ENCODE measurements around the gene BANF1.

Gene BANF1

GRCh38 chr11:65982824-65983588 is 19.3 kb upstream of the BANF1 start:
- H3K36me3 Mint-ChIP-seq (ENCODE audit: insufficient read depth), result peaks cover 5% of the 10 kb centered on the region
- ATAC-seq (replicated peaks; ENCODE audit: extremely low read depth, poor library complexity, severe bottlenecking), result no peak
- no peaks in the 10 kb centered on the region for H3K9me3 Mint-ChIP-seq
- H3K27ac Mint-ChIP-seq (ENCODE audit: low read depth), result no peak overlapping the region
- H3K4me1 Mint-ChIP-seq, result no peaks in the 10 kb centered on the region
- no peaks in the 10 kb centered on the region for H3K27me3 Mint-ChIP-seq
- H3K4me3 Mint-ChIP-seq, result no peak overlapping the region
- no peak for DNase-seq (ENCODE audit: low spot score in 2 of 2)

- DNase-seq (ENCODE audit: low spot score in 2 of 2), result no peak
- Mint-ChIP-seq H3K36me3 (ENCODE audit: insufficient read depth) (peaks cover 7% of the 10 kb centered on the region), H3K27ac (ENCODE audit: low read depth) (no peak overlapping the region), H3K27me3 (no peaks in the 10 kb centered on the region), H3K9me3 (no peaks in the 10 kb centered on the region), H3K4me3 (no peak overlapping the region), H3K4me1 (no peaks in the 10 kb centered on the region)
- no peak for ATAC-seq (replicated peaks; ENCODE audit: extremely low read depth, poor library complexity, severe bottlenecking)
Observed at GRCh38 chr11:65983589-65983987, 18.7 kb upstream of the BANF1 start.

- Mint-ChIP-seq H3K9me3 (no peaks in the 10 kb centered on the region), H3K36me3 (ENCODE audit: insufficient read depth) (peaks cover 6% of the 10 kb centered on the region), H3K27ac (ENCODE audit: low read depth) (no peak overlapping the region), H3K4me1 (peaks cover 7% of the 10 kb centered on the region), H3K27me3 (no peaks in the 10 kb centered on the region), H3K4me3 (no peak overlapping the region)
- ATAC-seq (replicated peaks; ENCODE audit: extremely low read depth, poor library complexity, severe bottlenecking), result no peak
- no peak for DNase-seq (ENCODE audit: low spot score in 2 of 2)
Observed at GRCh38 chr11:65987336-65987735, 15.0 kb upstream of the BANF1 start.

GRCh38 chr11:65988791-65989592 is 13.3 kb upstream of the BANF1 start:
- DNase-seq (ENCODE audit: low spot score in 2 of 2) (peak; percentile 88 to 93), ATAC-seq (replicated peaks; ENCODE audit: extremely low read depth, poor library complexity, severe bottlenecking) (peak; percentile 99)
- H3K27me3 Mint-ChIP-seq, result no peaks in the 10 kb centered on the region
- peaks cover 7% of the 10 kb centered on the region for H3K4me1 Mint-ChIP-seq
- H3K9me3 Mint-ChIP-seq, result no peaks in the 10 kb centered on the region
- no peak overlapping the region for H3K4me3 Mint-ChIP-seq
- peaks cover 8% of the 10 kb centered on the region for H3K36me3 Mint-ChIP-seq (ENCODE audit: insufficient read depth)
- peak overlapping the region; percentile 42 for H3K27ac Mint-ChIP-seq (ENCODE audit: low read depth)

GRCh38 chr11:65992056-65992455 is 10.2 kb upstream of the BANF1 start:
- no peak for DNase-seq (ENCODE audit: low spot score in 2 of 2)
- Mint-ChIP-seq H3K27me3 (no peaks in the 10 kb centered on the region), H3K9me3 (no peaks in the 10 kb centered on the region), H3K4me1 (peaks cover 7% of the 10 kb centered on the region), H3K36me3 (ENCODE audit: insufficient read depth) (peaks cover 18% of the 10 kb centered on the region), H3K27ac (ENCODE audit: low read depth) (no peak overlapping the region), H3K4me3 (no peak overlapping the region)
- no peak for ATAC-seq (replicated peaks; ENCODE audit: extremely low read depth, poor library complexity, severe bottlenecking)

GRCh38 chr11:65997286-65997685 is 5.0 kb upstream of the BANF1 start:
- no peak overlapping the region for H3K4me3 Mint-ChIP-seq
- H3K36me3 Mint-ChIP-seq (ENCODE audit: insufficient read depth), result peaks cover 51% of the 10 kb centered on the region
- no peaks in the 10 kb centered on the region for H3K9me3 Mint-ChIP-seq
- no peaks in the 10 kb centered on the region for H3K27me3 Mint-ChIP-seq
- DNase-seq (ENCODE audit: low spot score in 2 of 2) (no peak), ATAC-seq (replicated peaks; ENCODE audit: extremely low read depth, poor library complexity, severe bottlenecking) (no peak)
- H3K27ac Mint-ChIP-seq (ENCODE audit: low read depth), result no peak overlapping the region
- H3K4me1 Mint-ChIP-seq, result peaks cover 21% of the 10 kb centered on the region

- Mint-ChIP-seq H3K9me3 (no peaks in the 10 kb centered on the region), H3K27me3 (no peaks in the 10 kb centered on the region), H3K36me3 (ENCODE audit: insufficient read depth) (peaks cover 43% of the 10 kb centered on the region), H3K4me1 (peaks cover 32% of the 10 kb centered on the region), H3K27ac (ENCODE audit: low read depth) (peak overlapping the region; percentile 98), H3K4me3 (peak overlapping the region; percentile 98)
- no peak for DNase-seq (ENCODE audit: low spot score in 2 of 2)
- ATAC-seq (replicated peaks; ENCODE audit: extremely low read depth, poor library complexity, severe bottlenecking), result peak; percentile 65
Observed at GRCh38 chr11:66002648-66003225, 434 bp downstream of the BANF1 start.

- Mint-ChIP-seq H3K9me3 (no peaks in the 10 kb centered on the region), H3K27ac (ENCODE audit: low read depth) (peak overlapping the region; percentile 98), H3K4me1 (peaks cover 32% of the 10 kb centered on the region), H3K4me3 (peak overlapping the region; percentile 98), H3K27me3 (no peaks in the 10 kb centered on the region), H3K36me3 (ENCODE audit: insufficient read depth) (peaks cover 41% of the 10 kb centered on the region)
- ATAC-seq (replicated peaks; ENCODE audit: extremely low read depth, poor library complexity, severe bottlenecking), result no peak
- no peak for DNase-seq (ENCODE audit: low spot score in 2 of 2)
Observed at GRCh38 chr11:66003291-66003690, 988 bp downstream of the BANF1 start.

- no peak for ATAC-seq (replicated peaks; ENCODE audit: extremely low read depth, poor library complexity, severe bottlenecking)
- DNase-seq (ENCODE audit: low spot score in 2 of 2), result no peak
- Mint-ChIP-seq H3K9me3 (no peaks in the 10 kb centered on the region), H3K4me1 (peaks cover 32% of the 10 kb centered on the region), H3K27ac (ENCODE audit: low read depth) (no peak overlapping the region), H3K27me3 (no peaks in the 10 kb centered on the region), H3K36me3 (ENCODE audit: insufficient read depth) (peaks cover 32% of the 10 kb centered on the region), H3K4me3 (no peak overlapping the region)
Observed at GRCh38 chr11:66004186-66004585, 1.9 kb downstream of the BANF1 start.

- DNase-seq (ENCODE audit: low spot score in 2 of 2) (no peak), ATAC-seq (replicated peaks; ENCODE audit: extremely low read depth, poor library complexity, severe bottlenecking) (no peak)
- Mint-ChIP-seq H3K36me3 (ENCODE audit: insufficient read depth) (peaks cover 24% of the 10 kb centered on the region), H3K9me3 (no peaks in the 10 kb centered on the region), H3K27me3 (no peaks in the 10 kb centered on the region), H3K27ac (ENCODE audit: low read depth) (no peak overlapping the region), H3K4me1 (peaks cover 21% of the 10 kb centered on the region), H3K4me3 (no peak overlapping the region)
Observed at GRCh38 chr11:66006134-66006890, 4.0 kb downstream of the BANF1 start.

- Mint-ChIP-seq H3K4me1 (peaks cover 16% of the 10 kb centered on the region), H3K27me3 (no peaks in the 10 kb centered on the region), H3K4me3 (no peak overlapping the region), H3K27ac (ENCODE audit: low read depth) (no peak overlapping the region), H3K36me3 (ENCODE audit: insufficient read depth) (peaks cover 19% of the 10 kb centered on the region), H3K9me3 (no peaks in the 10 kb centered on the region)
- DNase-seq (ENCODE audit: low spot score in 2 of 2), result no peak
- ATAC-seq (replicated peaks; ENCODE audit: extremely low read depth, poor library complexity, severe bottlenecking), result no peak
Observed at GRCh38 chr11:66006891-66007176, 4.5 kb downstream of the BANF1 start.

- DNase-seq (ENCODE audit: low spot score in 2 of 2) (no peak), ATAC-seq (replicated peaks; ENCODE audit: extremely low read depth, poor library complexity, severe bottlenecking) (no peak)
- Mint-ChIP-seq H3K36me3 (ENCODE audit: insufficient read depth) (peaks cover 15% of the 10 kb centered on the region), H3K27me3 (no peaks in the 10 kb centered on the region), H3K27ac (ENCODE audit: low read depth) (no peak overlapping the region), H3K4me3 (no peak overlapping the region), H3K4me1 (peaks cover 12% of the 10 kb centered on the region), H3K9me3 (no peaks in the 10 kb centered on the region)
Observed at GRCh38 chr11:66007201-66007634, 4.9 kb downstream of the BANF1 start.

All from central memory CD8-positive, alpha-beta T cell (primary cell).